CD8-positive, alpha-beta memory T cell (primary cell): ENCODE data around the gene XNDC1N. TPM values are rescaled to one million over a fixed set of nuclear protein-coding genes. Genes with fewer than 3 reads are reported as not detected.

Experiments
- CTCF ChIA-PET: fragments of 350-600 bp; sonication (Branson Sonifier 250); formaldehyde crosslinking; loops from one replicate; lab custom pipeline; 2021; ENCODE audit warnings: antibody characterized with exemption; lab: Charles Lee
- POLR2A ChIA-PET: fragments of 350-600 bp; sonication (Branson Sonifier 250); formaldehyde crosslinking; loops from one replicate; lab custom pipeline; 2021; ENCODE audit warnings: antibody characterized with exemption; lab: Charles Lee
- DNase-seq, 5 donors: peaks; one replicate each; pipeline versions ENCODE4 v3.0.0 to v3.0.0-alpha.2; 2020 to 2022; ENCODE audit warnings: mixed read lengths in 1 of 5
- H3K27ac ChIP-seq: one replicate; pipeline ENCODE4 v1.7.0; 2013; ENCODE audit warnings: low read depth, mild to moderate bottlenecking, low read length, moderate library complexity
- H3K27me3 ChIP-seq: 2 replicates; pipeline ENCODE4 v1.7.0; 2013; ENCODE audit warnings: low read length, mild to moderate bottlenecking; ENCODE audit not compliant: insufficient read depth, poor library complexity, severe bottlenecking
- H3K36me3 ChIP-seq: 2 replicates; pipeline ENCODE4 v1.7.0; 2013; ENCODE audit warnings: mild to moderate bottlenecking, low read length, moderate library complexity; ENCODE audit not compliant: insufficient read depth
- H3K4me1 ChIP-seq: 2 replicates; pipeline ENCODE4 v1.7.0; 2013; ENCODE audit warnings: mild to moderate bottlenecking, low read length, moderate library complexity; ENCODE audit not compliant: insufficient read depth
- H3K4me3 ChIP-seq: 2 replicates; pipeline ENCODE4 v1.7.0; 2013; ENCODE audit warnings: mild to moderate bottlenecking, low read length
- H3K9me3 ChIP-seq: 2 replicates; pipeline ENCODE4 v1.7.0; 2013; ENCODE audit warnings: mild to moderate bottlenecking, low read length
- H3K27ac Mint-ChIP-seq, 8 donors: one replicate each; pipeline ENCODE4 v1.8.0; 2020 to 2021; ENCODE audit warnings: mixed read lengths in 8 of 8, mild to moderate bottlenecking in 6 of 8, inconsistent platforms in 3 of 8, moderate library complexity in 3 of 8
- H3K27me3 Mint-ChIP-seq, 2 donors: one replicate each; pipeline ENCODE4 v1.8.0; 2020 to 2021; ENCODE audit warnings: mixed read lengths in 2 of 2, mild to moderate bottlenecking in 1 of 2, moderate library complexity in 1 of 2
- H3K36me3 Mint-ChIP-seq, 3 donors: one replicate each; pipeline ENCODE4 v1.8.0; 2020 to 2021; ENCODE audit warnings: mixed read lengths in 3 of 3, inconsistent platforms in 1 of 3, mild to moderate bottlenecking in 1 of 3
- H3K4me1 Mint-ChIP-seq, 3 donors: one replicate each; pipeline ENCODE4 v1.8.0; 2020 to 2021; ENCODE audit warnings: mixed read lengths in 3 of 3, inconsistent platforms in 1 of 3, mild to moderate bottlenecking in 1 of 3
- H3K4me3 Mint-ChIP-seq, 7 donors: one replicate each; pipeline ENCODE4 v1.8.0; 2020 to 2021; ENCODE audit warnings: mixed read lengths in 7 of 7, mild to moderate bottlenecking in 6 of 7, moderate library complexity in 4 of 7, inconsistent platforms in 2 of 7
- H3K9me3 Mint-ChIP-seq, 5 donors: one replicate each; pipeline ENCODE4 v1.8.0; 2020 to 2022; ENCODE audit warnings: mixed read lengths in 5 of 5, mild to moderate bottlenecking in 3 of 5, moderate library complexity in 2 of 5, inconsistent platforms in 1 of 5
- polyA plus RNA-seq: library from polyadenylated mRNA; unstranded; fragments of 300-500 nt; fragmentation: Illumina TruSeq; gene quantifications from one replicate; pipeline ENCODE4 v1.2.3, GENCODE V29; 2021
- total RNA-seq, 2 experiments: library from RNA; stranded (reverse); gene quantifications; one replicate each; pipeline ENCODE4 v1.2.3, GENCODE V29; 2021

XNDC1N gene
- total and polyA plus RNA-seq, 3 experiments from 2014 or later: 5.2 to 13.0 (median 12.7) TPM

- Histone ChIP-seq H3K9me3 (no peaks in the 10 kb centered on the region), H3K36me3 (peaks cover 9% of the 10 kb centered on the region), H3K4me3 (no peak overlapping the region), H3K27ac (no peak overlapping the region), H3K27me3 (no peaks in the 10 kb centered on the region), H3K4me1 (peaks cover 5% of the 10 kb centered on the region)
- CTCF ChIA-PET: no interaction called here
- Mint-ChIP-seq H3K36me3 (peaks cover 12 to 55% (median 15%) of the 10 kb centered on the region in 3 donors), H3K27me3 (no peaks in the 10 kb centered on the region), H3K4me3 (no peak overlapping the region), H3K27ac (peak overlapping the region in 3 of 8 donors; percentile 35 to 61 (median 46)), H3K4me1 (peaks cover 4 to 9% (median 7%) of the 10 kb centered on the region in 3 donors), H3K9me3 (no peaks in the 10 kb centered on the region)
- POLR2A ChIA-PET: no interaction called here
- DNase-seq: no peak
These were observed 34.1 kb upstream of the XNDC1N start for GRCh38 chr11:71962428-71963038.

GRCh38 chr11:71955898-71956456, 27.6 kb upstream of the XNDC1N start:
- peaks cover 9% of the 10 kb centered on the region for H3K36me3 ChIP-seq
- no peak overlapping the region for H3K4me3 ChIP-seq
- CTCF ChIA-PET: no interaction called here
- Mint-ChIP-seq H3K27me3 (no peaks in the 10 kb centered on the region), H3K27ac (peak overlapping the region in 3 of 8 donors; percentile 3 to 45 (median 38)), H3K4me1 (peaks cover 23 to 49% (median 48%) of the 10 kb centered on the region in 3 donors), H3K36me3 (peaks cover 5 to 19% (median 6%) of the 10 kb centered on the region in 3 donors), H3K9me3 (no peaks in the 10 kb centered on the region), H3K4me3 (no peak overlapping the region)
- H3K27me3 ChIP-seq: no peaks in the 10 kb centered on the region
- H3K27ac ChIP-seq: no peak overlapping the region
- no peak for DNase-seq
- no peaks in the 10 kb centered on the region for H3K9me3 ChIP-seq
- no peaks in the 10 kb centered on the region for H3K4me1 ChIP-seq
- POLR2A ChIA-PET: no interaction called here

- H3K27ac Mint-ChIP-seq: peak overlapping the region in 1 of 8 donors; percentile 37
- no peak for DNase-seq
- peaks cover 27 to 50% (median 46%) of the 10 kb centered on the region in 3 donors for H3K4me1 Mint-ChIP-seq
- no peak overlapping the region for H3K27ac ChIP-seq
- H3K36me3 Mint-ChIP-seq: peaks cover 0 to 3% (median 1%) of the 10 kb centered on the region in 3 donors
- H3K27me3 ChIP-seq: no peaks in the 10 kb centered on the region
- H3K4me1 ChIP-seq: no peaks in the 10 kb centered on the region
- H3K9me3 ChIP-seq: no peaks in the 10 kb centered on the region
- ChIA-PET POLR2A (no interaction called here), CTCF (no interaction called here)
- H3K27me3 Mint-ChIP-seq: no peaks in the 10 kb centered on the region
- H3K36me3 ChIP-seq: no peaks in the 10 kb centered on the region
- no peak overlapping the region for H3K4me3 ChIP-seq
- H3K4me3 Mint-ChIP-seq: no peak overlapping the region
- no peaks in the 10 kb centered on the region for H3K9me3 Mint-ChIP-seq
These were observed 23.4 kb upstream of the XNDC1N start for GRCh38 chr11:71951741-71952310.

DNA sequence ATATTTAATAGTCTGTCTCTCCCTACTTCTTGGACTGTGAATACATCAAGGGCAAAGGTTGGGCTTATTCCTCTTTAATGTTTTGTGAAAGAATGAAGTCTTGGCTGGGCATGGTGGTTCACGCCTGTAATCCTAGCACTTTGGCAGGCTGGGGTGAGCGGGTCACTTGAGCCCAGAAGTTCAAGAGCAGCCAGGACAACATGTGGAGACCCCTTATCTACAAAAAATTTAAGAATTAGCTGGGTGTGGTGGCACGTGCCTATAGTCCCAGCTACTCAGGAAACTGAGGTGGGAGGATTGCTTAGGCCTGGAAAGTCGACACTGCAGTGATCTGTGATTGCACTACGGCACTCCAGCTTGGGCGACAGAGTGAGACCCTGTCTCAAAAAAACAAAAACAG, 20.6 kb upstream of the XNDC1N start:
- no peak for DNase-seq
- Mint-ChIP-seq H3K4me1 (peaks cover 21 to 38% (median 27%) of the 10 kb centered on the region in 3 donors), H3K27ac (peak overlapping the region in 1 of 8 donors; percentile 38)

GRCh38 chr11:71948314-71949027, 20.1 kb upstream of the XNDC1N start:
- Histone ChIP-seq H3K27ac (no peak overlapping the region), H3K36me3 (no peaks in the 10 kb centered on the region), H3K4me3 (no peak overlapping the region), H3K27me3 (no peaks in the 10 kb centered on the region), H3K9me3 (no peaks in the 10 kb centered on the region), H3K4me1 (no peaks in the 10 kb centered on the region)
- no peak for DNase-seq
- peaks cover 0 to 12% (median 1%) of the 10 kb centered on the region in 3 donors for H3K36me3 Mint-ChIP-seq
- no peaks in the 10 kb centered on the region for H3K27me3 Mint-ChIP-seq
- H3K4me1 Mint-ChIP-seq: peaks cover 17 to 36% (median 26%) of the 10 kb centered on the region in 3 donors
- H3K9me3 Mint-ChIP-seq: no peaks in the 10 kb centered on the region
- ChIA-PET CTCF (interaction anchor here (1.0 kb wide), 1 partner anchor 28 kb away, joined by 4 read pairs; no protein-coding TSS in a partner anchor), POLR2A (no interaction called here)
- H3K4me3 Mint-ChIP-seq: no peak overlapping the region
- peak overlapping the region in 1 of 8 donors; percentile 71 for H3K27ac Mint-ChIP-seq

More for the DNA sequence above, 20.6 kb upstream of the XNDC1N start:
- POLR2A ChIA-PET: no interaction called here
- Mint-ChIP-seq H3K4me3 (no peak overlapping the region), H3K36me3 (peaks cover 0 to 12% (median 1%) of the 10 kb centered on the region in 3 donors), H3K9me3 (no peaks in the 10 kb centered on the region), H3K27me3 (no peaks in the 10 kb centered on the region)
- Histone ChIP-seq H3K27ac (no peak overlapping the region), H3K4me1 (no peaks in the 10 kb centered on the region), H3K36me3 (no peaks in the 10 kb centered on the region), H3K9me3 (no peaks in the 10 kb centered on the region), H3K4me3 (no peak overlapping the region), H3K27me3 (no peaks in the 10 kb centered on the region)
- CTCF ChIA-PET: interaction anchor here (1.0 kb wide), 1 partner anchor 28 kb away, joined by 4 read pairs; no protein-coding TSS in a partner anchor

DNA sequence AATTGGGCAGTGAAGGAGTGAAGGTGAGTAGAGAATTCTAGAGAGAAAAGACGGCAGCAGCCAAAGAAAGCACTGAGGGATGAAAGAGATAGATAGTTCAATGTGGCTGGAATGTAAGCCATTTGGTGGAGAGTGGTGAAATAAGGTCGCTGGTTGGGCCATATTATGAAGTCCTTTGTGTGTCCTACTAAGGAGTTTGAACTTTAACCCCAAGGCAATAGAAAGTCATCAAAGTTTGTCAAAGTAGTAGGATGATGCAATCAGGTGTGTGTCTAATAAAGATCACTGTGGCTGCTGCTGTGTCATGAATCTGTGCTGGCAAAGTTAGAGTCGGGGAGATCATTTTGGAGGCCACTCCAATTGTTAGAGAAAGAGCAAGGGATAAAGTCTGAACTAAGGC, 19.1 kb upstream of the XNDC1N start:
- no peak overlapping the region for H3K4me3 ChIP-seq
- H3K27me3 Mint-ChIP-seq: no peaks in the 10 kb centered on the region
- no peak overlapping the region for H3K27ac ChIP-seq
- peak overlapping the region in 1 of 8 donors; percentile 47 for H3K27ac Mint-ChIP-seq
- no peaks in the 10 kb centered on the region for H3K9me3 ChIP-seq
- peaks cover 0 to 12% (median 1%) of the 10 kb centered on the region in 3 donors for H3K36me3 Mint-ChIP-seq
- H3K4me3 Mint-ChIP-seq: no peak overlapping the region
- peaks cover 17 to 36% (median 28%) of the 10 kb centered on the region in 3 donors for H3K4me1 Mint-ChIP-seq
- H3K36me3 ChIP-seq: no peaks in the 10 kb centered on the region
- CTCF ChIA-PET: no interaction called here
- H3K4me1 ChIP-seq: no peaks in the 10 kb centered on the region
- POLR2A ChIA-PET: no interaction called here
- no peak for DNase-seq
- no peaks in the 10 kb centered on the region for H3K9me3 Mint-ChIP-seq
- no peaks in the 10 kb centered on the region for H3K27me3 ChIP-seq

GRCh38 chr11:71946144-71946571, 17.8 kb upstream of the XNDC1N start:
- Mint-ChIP-seq H3K4me1 (peaks cover 15 to 33% (median 28%) of the 10 kb centered on the region in 3 donors), H3K36me3 (peaks cover 0 to 12% (median 1%) of the 10 kb centered on the region in 3 donors), H3K9me3 (no peaks in the 10 kb centered on the region), H3K4me3 (no peak overlapping the region), H3K27me3 (no peaks in the 10 kb centered on the region), H3K27ac (peak overlapping the region in 2 of 8 donors; percentile 15 to 39)
- Histone ChIP-seq H3K4me1 (no peaks in the 10 kb centered on the region), H3K27ac (no peak overlapping the region), H3K9me3 (no peaks in the 10 kb centered on the region), H3K36me3 (no peaks in the 10 kb centered on the region), H3K4me3 (no peak overlapping the region), H3K27me3 (no peaks in the 10 kb centered on the region)
- no peak for DNase-seq
- POLR2A ChIA-PET: no interaction called here
- CTCF ChIA-PET: no interaction called here
